Cardiac muscle cell (in vitro differentiated cells and primary cell): ENCODE data around the gene IQCM. TPM values are rescaled to one million over a fixed set of nuclear protein-coding genes. Genes with fewer than 3 reads are reported as not detected.
"Not testable (repeated sequence)": the region's sequence is repeated elsewhere in the genome, so short reads cannot be mapped to it uniquely, and the experiment has no call there.

Source experiments
- DNase-seq, 2 donors: peaks; one replicate each; pipeline versions ENCODE4 v3.0.0 to v3.0.0-alpha.2; 2010 to 2017; ENCODE audit warnings: low read depth in 1 of 2, low spot score in 1 of 2
- H3K27ac ChIP-seq: fragments of 200-600 bp; sonication (generic); 2 replicates; pipeline ENCODE4 v1.5.1; 2016
- H3K27me3 ChIP-seq: fragments of 200-600 bp; sonication (generic); 2 replicates; pipeline ENCODE4 v1.6.0; 2016; ENCODE audit warnings: control low read depth
- H3K36me3 ChIP-seq: fragments of 200-600 bp; sonication (generic); 2 replicates; pipeline ENCODE4 v1.5.1; 2016; ENCODE audit warnings: control low read depth
- H3K4me1 ChIP-seq: fragments of 200-600 bp; sonication (generic); 2 replicates; pipeline ENCODE4 v1.8.1; 2017; ENCODE audit warnings: low read depth, mild to moderate bottlenecking, mixed run types
- H3K4me3 ChIP-seq: fragments of 200-600 bp; sonication (generic); 2 replicates; pipeline ENCODE4 v1.5.1; 2016; ENCODE audit warnings: mild to moderate bottlenecking
- H3K9me3 ChIP-seq: fragments of 200-600 bp; sonication (generic); 2 replicates; pipeline ENCODE4 v1.5.1; 2017; ENCODE audit warnings: low read depth, mild to moderate bottlenecking, control low read depth
- polyA plus RNA-seq: library from polyadenylated mRNA; unstranded; fragments of >200 nt; fragmentation: Nextera tagmentation; extraction: Ambion mirVana; gene quantifications from 2 replicates; pipeline ENCODE4 v1.2.1, GENCODE V29; 2016
- total RNA-seq: library from RNA; depleted of rRNA; stranded (reverse); fragments of >200 nt; gene quantifications from 2 replicates; pipeline ENCODE4 v1.2.3, GENCODE V29; 2016
- TF ChIP-seq, protein P1 (sequence below): IDR thresholded peaks from 2 replicates; pipeline ENCODE4 v1.5.1; 2012; ENCODE audit warnings: low read depth, mild to moderate bottlenecking, low read length

The IQCM gene
- total and polyA plus RNA-seq, 2 experiments from 2014 or later, result not detected

DNA sequence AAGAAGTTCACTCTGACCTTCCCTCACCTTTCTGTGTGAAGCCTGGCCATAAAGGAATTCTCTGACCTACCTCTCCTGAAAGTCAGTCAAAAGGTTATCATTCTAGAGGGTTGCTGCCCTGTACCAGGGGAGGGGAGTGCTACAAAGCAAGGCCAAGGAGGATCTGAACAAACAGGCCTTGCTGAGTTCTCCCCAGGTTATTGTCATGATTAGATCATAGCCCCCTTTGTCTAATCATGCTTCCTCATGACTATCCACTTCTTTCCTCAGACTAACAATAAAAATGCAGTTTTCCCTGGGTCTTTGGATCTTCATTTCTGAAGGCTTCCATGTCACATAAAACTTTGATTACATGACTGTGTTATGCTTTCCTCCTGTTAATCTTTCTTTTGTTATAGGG, 472.0 kb downstream of the IQCM start:
- no peak overlapping the region for H3K27ac ChIP-seq
- no peaks in the 10 kb centered on the region for H3K4me1 ChIP-seq
- H3K4me3 ChIP-seq, result no peak overlapping the region

DNA sequence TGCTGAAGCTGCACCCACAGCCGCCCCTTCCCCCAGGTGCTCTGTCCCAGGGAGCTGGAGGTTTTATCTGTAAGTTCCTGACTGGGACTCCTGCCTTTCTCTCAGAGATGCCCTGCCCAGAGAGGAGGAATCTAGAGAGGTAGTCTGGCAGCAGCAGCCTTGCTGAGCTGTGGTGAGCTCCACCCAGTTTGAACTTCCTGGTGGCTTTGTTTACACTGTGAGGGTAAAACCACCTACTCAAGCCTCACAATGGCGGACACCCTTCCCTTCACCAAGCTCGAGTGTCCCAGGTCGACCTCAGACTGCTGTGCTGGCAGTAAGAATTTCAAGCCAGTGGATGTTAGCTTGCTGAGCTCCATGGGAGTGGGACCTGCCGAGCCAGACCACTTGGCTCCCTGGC, 474.5 kb downstream of the IQCM start:
- DNase-seq, H3K36me3 ChIP-seq, H3K27ac ChIP-seq, H3K9me3 ChIP-seq, H3K27me3 ChIP-seq, H3K4me1 ChIP-seq, H3K4me3 ChIP-seq: not testable (repeated sequence)

More for the DNA sequence above, 472.0 kb downstream of the IQCM start:
- DNase-seq, result peak in 1 of 2 donors; percentile 1
- H3K27me3 ChIP-seq, result no peaks in the 10 kb centered on the region
- H3K36me3 ChIP-seq, result no peaks in the 10 kb centered on the region
- TF ChIP-seq, protein P1, sequence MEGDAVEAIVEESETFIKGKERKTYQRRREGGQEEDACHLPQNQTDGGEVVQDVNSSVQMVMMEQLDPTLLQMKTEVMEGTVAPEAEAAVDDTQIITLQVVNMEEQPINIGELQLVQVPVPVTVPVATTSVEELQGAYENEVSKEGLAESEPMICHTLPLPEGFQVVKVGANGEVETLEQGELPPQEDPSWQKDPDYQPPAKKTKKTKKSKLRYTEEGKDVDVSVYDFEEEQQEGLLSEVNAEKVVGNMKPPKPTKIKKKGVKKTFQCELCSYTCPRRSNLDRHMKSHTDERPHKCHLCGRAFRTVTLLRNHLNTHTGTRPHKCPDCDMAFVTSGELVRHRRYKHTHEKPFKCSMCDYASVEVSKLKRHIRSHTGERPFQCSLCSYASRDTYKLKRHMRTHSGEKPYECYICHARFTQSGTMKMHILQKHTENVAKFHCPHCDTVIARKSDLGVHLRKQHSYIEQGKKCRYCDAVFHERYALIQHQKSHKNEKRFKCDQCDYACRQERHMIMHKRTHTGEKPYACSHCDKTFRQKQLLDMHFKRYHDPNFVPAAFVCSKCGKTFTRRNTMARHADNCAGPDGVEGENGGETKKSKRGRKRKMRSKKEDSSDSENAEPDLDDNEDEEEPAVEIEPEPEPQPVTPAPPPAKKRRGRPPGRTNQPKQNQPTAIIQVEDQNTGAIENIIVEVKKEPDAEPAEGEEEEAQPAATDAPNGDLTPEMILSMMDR, result no peak
- H3K9me3 ChIP-seq, result no peaks in the 10 kb centered on the region

DNA sequence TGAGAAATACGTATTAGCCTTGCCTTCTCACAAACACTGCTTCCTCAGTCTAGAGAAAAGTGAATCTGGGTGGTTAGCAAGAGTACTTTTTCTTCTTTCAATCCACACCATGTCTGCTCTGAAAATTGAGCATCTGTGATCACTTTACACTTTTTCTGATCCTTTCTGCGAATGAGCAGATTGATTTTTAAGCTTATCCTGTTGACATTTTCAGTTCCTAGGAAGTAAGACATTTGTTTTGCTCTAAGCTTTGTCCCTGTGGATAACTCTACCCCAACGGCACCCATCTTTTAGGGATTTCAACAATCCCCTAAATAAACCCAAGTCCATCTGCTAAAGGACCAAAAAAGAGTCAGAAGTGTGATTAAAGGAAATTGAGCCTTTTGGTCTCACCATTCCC, 487.5 kb downstream of the IQCM start:
- DNase-seq, result no peak
- Histone ChIP-seq H3K36me3 (no peaks in the 10 kb centered on the region), H3K9me3 (no peaks in the 10 kb centered on the region), H3K27ac (no peak overlapping the region), H3K4me3 (no peak overlapping the region), H3K27me3 (no peaks in the 10 kb centered on the region), H3K4me1 (no peaks in the 10 kb centered on the region)
- TF ChIP-seq, protein P1, result no peak

DNA sequence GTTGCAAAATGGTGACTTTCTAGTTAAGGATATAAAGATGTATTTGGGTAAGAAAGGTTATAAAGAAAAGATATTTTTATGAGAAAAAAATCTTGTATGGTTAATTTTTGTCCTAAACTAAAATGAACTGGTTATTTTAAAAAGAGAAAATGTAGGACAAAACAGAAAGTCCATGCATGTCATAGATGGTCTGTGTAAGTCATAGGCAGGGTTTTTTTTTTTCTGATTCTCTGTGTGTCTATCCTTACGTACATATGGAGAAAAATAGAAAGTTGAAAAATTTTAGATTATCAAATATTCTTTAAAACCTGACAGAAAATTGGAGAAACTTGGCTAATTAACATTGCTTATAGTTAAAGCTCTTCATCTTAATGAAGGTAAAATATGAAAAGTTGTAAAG, 493.4 kb downstream of the IQCM start:
- Histone ChIP-seq H3K4me1 (no peaks in the 10 kb centered on the region), H3K9me3 (no peaks in the 10 kb centered on the region), H3K27ac (no peak overlapping the region), H3K36me3 (no peaks in the 10 kb centered on the region), H3K27me3 (no peaks in the 10 kb centered on the region), H3K4me3 (no peak overlapping the region)
- DNase-seq, result no peak
- TF ChIP-seq, protein P1, result no peak

DNA sequence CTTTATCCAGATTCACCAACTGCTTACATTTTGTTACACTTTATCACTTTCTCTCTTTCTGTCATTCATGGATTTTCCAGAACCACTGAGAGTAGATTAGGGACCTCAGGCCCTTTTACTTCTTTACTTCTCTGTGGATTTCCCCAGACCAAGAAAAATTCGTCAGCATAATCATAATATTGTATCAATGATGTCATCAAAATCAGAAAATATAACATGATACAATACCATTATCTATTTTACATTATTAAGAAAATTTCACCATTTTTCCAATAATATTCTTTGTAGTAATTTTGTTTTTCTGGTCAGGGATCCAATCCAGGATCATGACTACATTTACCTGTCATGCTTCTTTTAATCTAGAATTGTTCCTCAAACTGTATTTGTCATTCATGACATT, 494.2 kb downstream of the IQCM start:
- DNase-seq, result no peak
- Histone ChIP-seq H3K27me3 (no peaks in the 10 kb centered on the region), H3K4me1 (no peaks in the 10 kb centered on the region), H3K36me3 (no peaks in the 10 kb centered on the region), H3K9me3 (no peaks in the 10 kb centered on the region), H3K4me3 (no peak overlapping the region), H3K27ac (no peak overlapping the region)
- TF ChIP-seq, protein P1, result no peak

DNA sequence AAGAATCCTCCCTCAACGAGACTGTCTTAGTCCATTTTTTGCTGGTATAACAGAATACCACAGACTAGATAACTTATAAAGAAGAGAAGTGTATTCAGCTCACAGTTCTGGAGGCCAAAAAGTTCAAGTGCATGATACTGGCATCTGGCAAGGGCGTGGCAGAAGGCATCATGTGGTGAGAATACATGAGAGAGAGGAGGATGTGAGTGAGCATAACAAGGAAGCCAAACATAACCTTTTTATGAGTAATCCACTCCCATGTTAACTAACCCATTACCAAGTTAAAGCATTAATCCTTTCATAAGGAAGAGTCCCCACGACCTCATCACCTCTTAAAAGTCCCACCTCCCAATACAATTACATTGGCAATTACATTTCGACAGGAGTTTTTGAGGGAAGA, 504.6 kb downstream of the IQCM start:
- DNase-seq, result no peak
- H3K4me1 ChIP-seq, result no peaks in the 10 kb centered on the region
- no peaks in the 10 kb centered on the region for H3K27me3 ChIP-seq
- H3K27ac ChIP-seq, result no peak overlapping the region
- H3K9me3 ChIP-seq, result no peaks in the 10 kb centered on the region
- no peak overlapping the region for H3K4me3 ChIP-seq
- no peaks in the 10 kb centered on the region for H3K36me3 ChIP-seq
- TF ChIP-seq, protein P1, result no peak
